H9 (cell line): ENCODE measurements around the gene GNAI1. TPM values are rescaled to one million over a fixed set of nuclear protein-coding genes. Genes with fewer than 3 reads are reported as not detected.

Source experiments
- DNase-seq: peaks from one replicate; pipeline ENCODE4 v3.0.0-alpha.2; 2017
- H2AFZ ChIP-seq: one replicate; pipeline ENCODE4 v1.6.1; 2013; ENCODE audit warnings: mild to moderate bottlenecking, low read length, control low read depth, moderate library complexity
- H2AK5ac ChIP-seq: 2 replicates; pipeline ENCODE4 v1.6.1; 2013; ENCODE audit warnings: low read length, control low read depth, mixed read lengths; ENCODE audit not compliant: insufficient read length
- H2BK120ac ChIP-seq: one replicate; pipeline ENCODE4 v1.6.1; 2013; ENCODE audit warnings: low read depth, mild to moderate bottlenecking, low read length, control low read depth, inconsistent platforms; ENCODE audit not compliant: poor library complexity, severe bottlenecking
- H2BK12ac ChIP-seq: 2 replicates; pipeline ENCODE4 v1.6.1; 2013; ENCODE audit warnings: low read length, control low read depth, mixed read lengths, low read depth; ENCODE audit not compliant: insufficient read length
- H2BK15ac ChIP-seq: 2 replicates; pipeline ENCODE4 v1.6.1; 2013; ENCODE audit warnings: low read depth, low read length, control low read depth
- H2BK20ac ChIP-seq: one replicate; pipeline ENCODE4 v1.6.1; 2013; ENCODE audit warnings: low read depth, mild to moderate bottlenecking, low read length, control low read depth, inconsistent platforms; ENCODE audit not compliant: poor library complexity, severe bottlenecking
- H2BK5ac ChIP-seq: 2 replicates; pipeline ENCODE4 v1.6.1; 2013; ENCODE audit warnings: low read length, control low read depth, mixed read lengths; ENCODE audit not compliant: insufficient read length
- H3K14ac ChIP-seq: 2 replicates; pipeline ENCODE4 v1.6.1; 2013; ENCODE audit warnings: low read length, control low read depth; ENCODE audit not compliant: insufficient read depth
- H3K18ac ChIP-seq: 2 replicates; pipeline ENCODE4 v1.6.1; 2013; ENCODE audit warnings: low read depth, mild to moderate bottlenecking, mixed read lengths, low read length, control low read depth; ENCODE audit not compliant: insufficient read length
- H3K23ac ChIP-seq: 2 replicates; pipeline ENCODE4 v1.6.1; 2013; ENCODE audit warnings: low read length, control low read depth, mixed read lengths, low read depth; ENCODE audit not compliant: insufficient read length
- H3K23me2 ChIP-seq: 2 replicates; pipeline ENCODE4 v1.6.1; 2013; ENCODE audit warnings: low read depth, mild to moderate bottlenecking, mixed read lengths, low read length, control low read depth; ENCODE audit not compliant: insufficient read length, poor library complexity, severe bottlenecking
- H3K27ac ChIP-seq: 2 replicates; pipeline ENCODE4 v1.5.1; 2013; ENCODE audit warnings: low read length, control low read depth, mixed read lengths, low read depth; ENCODE audit not compliant: insufficient read length
- H3K27me3 ChIP-seq: 2 replicates; pipeline ENCODE4 v1.6.1; 2013; ENCODE audit warnings: low read length, control low read depth, inconsistent platforms; ENCODE audit not compliant: insufficient read depth
- H3K4ac ChIP-seq: 2 replicates; pipeline ENCODE4 v1.6.1; 2013; ENCODE audit warnings: low read depth, mild to moderate bottlenecking, control low read depth, inconsistent platforms, low read length, moderate library complexity
- H3K4me1 ChIP-seq: 2 replicates; pipeline ENCODE4 v1.6.1; 2013; ENCODE audit warnings: low read length, control low read depth, inconsistent platforms; ENCODE audit not compliant: insufficient read depth
- H3K4me2 ChIP-seq: 2 replicates; pipeline ENCODE4 v1.6.1; 2013; ENCODE audit warnings: low read length, control low read depth, mixed read lengths; ENCODE audit not compliant: insufficient read length, insufficient read depth
- H3K56ac ChIP-seq: 2 replicates; pipeline ENCODE4 v1.6.1; 2013; ENCODE audit warnings: low read depth, mild to moderate bottlenecking, mixed read lengths, low read length, control low read depth; ENCODE audit not compliant: insufficient read length
- H3K79me1 ChIP-seq: 2 replicates; pipeline ENCODE4 v1.6.1; 2013; ENCODE audit warnings: low read depth, mild to moderate bottlenecking, moderate library complexity, low read length, control low read depth, inconsistent platforms; ENCODE audit not compliant: insufficient read depth, poor library complexity, severe bottlenecking
- H3K79me2 ChIP-seq: 2 replicates; pipeline ENCODE4 v1.6.1; 2013; ENCODE audit warnings: low read length, control low read depth, inconsistent platforms; ENCODE audit not compliant: insufficient read depth
- H3K9ac ChIP-seq: 2 replicates; pipeline ENCODE4 v1.6.1; 2013; ENCODE audit warnings: low read length, control low read depth, mixed read lengths; ENCODE audit not compliant: insufficient read length; ENCODE audit errors: extremely low read depth
- H3K9me3 ChIP-seq: one replicate; pipeline ENCODE4 v1.6.1; 2013; ENCODE audit warnings: low read depth, low read length, inconsistent platforms; ENCODE audit not compliant: control insufficient read depth
- H3T11ph ChIP-seq: one replicate; pipeline ENCODE4 v1.6.1; 2013; ENCODE audit warnings: mild to moderate bottlenecking, low read length, control low read depth, inconsistent platforms
- H4K20me1 ChIP-seq: one replicate; pipeline ENCODE4 v1.6.1; 2013; ENCODE audit not compliant: control insufficient read depth, insufficient read length, insufficient read depth
- H4K5ac ChIP-seq: 2 replicates; pipeline ENCODE4 v1.6.1; 2013; ENCODE audit warnings: low read depth, mild to moderate bottlenecking, mixed read lengths, low read length, control low read depth; ENCODE audit not compliant: insufficient read length
- H4K8ac ChIP-seq: replicated peaks from 2 replicates; pipeline ENCODE4 v1.6.1; 2013; ENCODE audit warnings: low read length, control low read depth, mixed read lengths, low read depth; ENCODE audit not compliant: insufficient read length
- H4K91ac ChIP-seq: 2 replicates; pipeline ENCODE4 v1.6.1; 2013; ENCODE audit warnings: low read depth, mild to moderate bottlenecking, moderate library complexity, mixed read lengths, low read length, control low read depth; ENCODE audit not compliant: insufficient read length
- H3K27ac Mint-ChIP-seq, 3 experiments: 2 replicates in 2 of 3; 3 replicates in 1 of 3; pipeline ENCODE4 v1.8.0; 2020 to 2021; ENCODE audit warnings: mixed read lengths in 3 of 3, mild to moderate bottlenecking in 1 of 3, moderate library complexity in 1 of 3
- H3K27me3 Mint-ChIP-seq: 2 replicates; pipeline ENCODE4 v1.8.0; 2021; ENCODE audit warnings: low read depth, mild to moderate bottlenecking, moderate library complexity, mixed read lengths
- H3K36me3 Mint-ChIP-seq, 3 experiments: 2 replicates in 2 of 3; 3 replicates in 1 of 3; pipeline ENCODE4 v1.8.0; 2020 to 2021; ENCODE audit warnings: low read depth in 3 of 3, mixed read lengths in 3 of 3; ENCODE audit not compliant: insufficient read depth in 1 of 3
- H3K4me1 Mint-ChIP-seq, 2 experiments: 2 replicates each; pipeline ENCODE4 v1.8.0; 2020; ENCODE audit warnings: mixed read lengths in 2 of 2
- H3K4me3 Mint-ChIP-seq, 2 experiments: 2 replicates in 1 of 2; 3 replicates in 1 of 2; pipeline ENCODE4 v1.8.0; 2020 to 2021; ENCODE audit warnings: mild to moderate bottlenecking in 2 of 2, mixed read lengths in 2 of 2, moderate library complexity in 1 of 2
- H3K9me3 Mint-ChIP-seq, 2 experiments: 2 replicates in 1 of 2; 3 replicates in 1 of 2; pipeline ENCODE4 v1.8.0; 2020; ENCODE audit warnings: mild to moderate bottlenecking in 2 of 2, mixed read lengths in 2 of 2, moderate library complexity in 1 of 2
- CTCF ChIP-seq: fragments of 200-600 bp; sonication (generic); conservative IDR thresholded peaks from 3 replicates; pipeline ENCODE4 v1.8.0; 2021; ENCODE audit warnings: antibody characterized with exemption, mild to moderate bottlenecking
- WGBS: extraction: QIAGEN DNeasy Blood & Tissue Kit; methylation state at CpG from one replicate; pipeline ENCODE4 v1.1.7; 2013; ENCODE audit warnings: missing lambda C conversion rate, low lambda C conversion rate, mixed read lengths; ENCODE audit not compliant: insufficient read length; ENCODE audit errors: extremely low coverage; 5-methylcytosine and 5-hydroxymethylcytosine counted together
- total RNA-seq: library from RNA; stranded (reverse); gene quantifications from 2 replicates; pipeline ENCODE4 v1.2.1, GENCODE V29; 2021

GNAI1 gene
- total RNA-seq, 1 experiment from 2014 or later, result 14.1 TPM

DNA sequence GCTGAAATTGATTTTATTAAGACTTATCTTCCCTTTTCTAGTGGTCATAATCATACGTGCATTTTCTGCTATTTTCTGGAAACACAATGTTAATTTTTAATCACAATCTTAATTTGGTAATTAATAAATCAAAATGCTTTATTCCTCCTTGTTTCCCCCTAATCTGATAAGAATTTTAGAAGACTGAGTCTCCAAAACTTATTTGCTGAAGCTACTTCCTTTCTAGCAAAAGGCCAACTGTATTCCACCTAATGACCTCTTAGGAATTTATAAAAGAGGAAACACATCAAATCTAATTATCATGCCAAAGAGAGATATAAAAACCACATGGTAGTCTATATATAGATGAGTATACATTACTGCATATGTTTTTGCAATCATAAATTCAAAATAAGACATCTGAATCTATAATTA, 140.6 kb downstream of the GNAI1 start:
- Histone ChIP-seq H2BK15ac (no peak overlapping the region), H3K4me1 (no peaks in the 10 kb centered on the region; the same call in 1 of the 2 replicates), H4K91ac (no peak overlapping the region), H2AFZ (no peak overlapping the region), H3K9ac (no peak overlapping the region), H2BK5ac (no peak overlapping the region), H3K56ac (no peak overlapping the region), H3K9me3 (no peaks in the 10 kb centered on the region), H2BK12ac (no peak overlapping the region), H3T11ph (no peak overlapping the region), H4K8ac (no peak overlapping the region), H3K27ac (no peak overlapping the region), H4K5ac (no peak overlapping the region), H3K23ac (no peak overlapping the region), H2BK20ac (no peak overlapping the region), H2BK120ac (no peak overlapping the region), H3K23me2 (no peaks in the 10 kb centered on the region), H3K27me3 (no peaks in the 10 kb centered on the region), H2AK5ac (no peak overlapping the region), H3K14ac (no peak overlapping the region), H4K20me1 (no peaks in the 10 kb centered on the region), H3K79me2 (no peaks in the 10 kb centered on the region), H3K79me1 (no peaks in the 10 kb centered on the region), H3K4me2 (no peak overlapping the region), H3K4ac (no peak overlapping the region), H3K18ac (no peak overlapping the region)
- H3K27me3 Mint-ChIP-seq, result no peaks in the 10 kb centered on the region
- peaks cover 4 to 7% of the 10 kb centered on the region in 2 experiments for H3K4me1 Mint-ChIP-seq
- H3K4me3 Mint-ChIP-seq, result no peak overlapping the region
- no peak overlapping the region for H3K27ac Mint-ChIP-seq
- no CpG with 5 or more reads among the region's 1 CpG for WGBS
- DNase-seq, result no peak
- H3K36me3 Mint-ChIP-seq, result no peaks in the 10 kb centered on the region
- H3K9me3 Mint-ChIP-seq, result no peaks in the 10 kb centered on the region
- TF ChIP-seq CTCF, result no peak
